ENCODE results near the gene PCP2. TPM values are rescaled to one million over a fixed set of nuclear protein-coding genes. Genes with fewer than 3 reads are reported as not detected.

The PCP2 gene
- total RNA-seq, 1 experiment from 2014 or later: not detected

- no peak overlapping the region for H3K18ac ChIP-seq (ENCODE audit: insufficient read length, low read depth, low read length)
- H4K20me1 ChIP-seq (ENCODE audit: control insufficient read depth, insufficient read depth, insufficient read length): no peaks in the 10 kb centered on the region
- H2AK5ac ChIP-seq (ENCODE audit: insufficient read length, low read length): no peak overlapping the region
- no peak overlapping the region for H2BK5ac ChIP-seq (ENCODE audit: insufficient read length, low read length)
- WGBS (ENCODE audit: extremely low coverage, insufficient read length, low lambda C conversion rate): no CpG with 5 or more reads among the region's 20 CpGs
- H4K5ac ChIP-seq (ENCODE audit: insufficient read length, low read depth, low read length): no peak overlapping the region
- TF ChIP-seq CTCF (conservative IDR thresholded peaks at IDR 0.05): no peak
- Mint-ChIP-seq H3K4me1 (peaks cover 0 to 8% of the 10 kb centered on the region in 2 experiments; a peak in 2 of 4 replicates), H3K4me3 (no peak overlapping the region), H3K9me3 (no peaks in the 10 kb centered on the region; a peak in 1 of 5 replicates), H3K36me3 (ENCODE audit: insufficient read depth in 1 of 3, low read depth in 3 of 3) (peaks cover 2 to 16% (median 7%) of the 10 kb centered on the region in 3 experiments; a peak in 4 of 7 replicates), H3K27me3 (ENCODE audit: low read depth) (peaks cover 14% of the 10 kb centered on the region), H3K27ac (no peak overlapping the region)
- no peaks in the 10 kb centered on the region for H3K4me1 ChIP-seq (ENCODE audit: insufficient read depth, low read length)
- H4K91ac ChIP-seq (ENCODE audit: insufficient read length, low read depth, low read length): no peak overlapping the region
- no peaks in the 10 kb centered on the region for H3K9me3 ChIP-seq (ENCODE audit: control insufficient read depth, low read depth, low read length)
- H3K14ac ChIP-seq (ENCODE audit: insufficient read depth, low read length): no peak overlapping the region
- H2BK20ac ChIP-seq (ENCODE audit: low read depth, low read length, poor library complexity, severe bottlenecking): no peak overlapping the region
- no peaks in the 10 kb centered on the region for H3K79me1 ChIP-seq (ENCODE audit: insufficient read depth, low read depth, low read length, poor library complexity, severe bottlenecking)
- H4K8ac ChIP-seq (replicated peaks; ENCODE audit: insufficient read length, low read depth, low read length): no peak overlapping the region
- H3K4me2 ChIP-seq (ENCODE audit: insufficient read depth, insufficient read length, low read length): no peak overlapping the region
- H2AFZ ChIP-seq (ENCODE audit: low read length): no peak overlapping the region
- H3K27ac ChIP-seq (ENCODE audit: insufficient read length, low read depth, low read length): no peak overlapping the region
- no peak overlapping the region for H2BK120ac ChIP-seq (ENCODE audit: low read depth, low read length, poor library complexity, severe bottlenecking)
- DNase-seq: no peak
- H3K27me3 ChIP-seq (ENCODE audit: insufficient read depth, low read length): no peaks in the 10 kb centered on the region
- no peak overlapping the region for H3K4ac ChIP-seq (ENCODE audit: low read depth, low read length)
- H3K23me2 ChIP-seq (ENCODE audit: insufficient read length, low read depth, low read length, poor library complexity, severe bottlenecking): no peaks in the 10 kb centered on the region
- H3T11ph ChIP-seq (ENCODE audit: low read length): no peak overlapping the region
- no peak overlapping the region for H2BK15ac ChIP-seq (ENCODE audit: low read depth, low read length)
- H3K79me2 ChIP-seq (ENCODE audit: insufficient read depth, low read length): no peaks in the 10 kb centered on the region
- no peak overlapping the region for H3K56ac ChIP-seq (ENCODE audit: insufficient read length, low read depth, low read length)
- H2BK12ac ChIP-seq (ENCODE audit: insufficient read length, low read depth, low read length): no peak overlapping the region
- H3K9ac ChIP-seq (ENCODE audit: extremely low read depth, insufficient read length, low read length): no peak overlapping the region
- H3K23ac ChIP-seq (ENCODE audit: insufficient read length, low read depth, low read length): no peak overlapping the region
These were observed 12.3 kb upstream of the PCP2 start for GRCh38 chr19:7645656-7646425.
